HepG2 (cell line): ENCODE measurements around the gene CTRB2. TPM values are rescaled to one million over a fixed set of nuclear protein-coding genes. Genes with fewer than 3 reads are reported as not detected.
A peak's percentile ranks its signal among the peaks of the same experiment; 100 is the strongest.

ENCODE experiments used
- CBX1 ChIP-seq: IDR thresholded peaks from one replicate; pipeline ENCODE4 v1.6.1; 2016; ENCODE audit warnings: antibody characterized with exemption, low read depth
- GATAD2A ChIP-seq: IDR thresholded peaks from 2 replicates; pipeline ENCODE4 v1.6.1; 2016
- KLF13 ChIP-seq: sonication (generic); formaldehyde crosslinking; IDR thresholded peaks from 2 replicates; pipeline ENCODE4 v1.4.0; 2020; ENCODE audit warnings: mild to moderate bottlenecking, missing genetic modification reagents
- MED8 ChIP-seq: sonication (generic); formaldehyde crosslinking; IDR thresholded peaks from 2 replicates; pipeline ENCODE4 v1.8.1; 2023; ENCODE audit warnings: mild to moderate bottlenecking, missing genetic modification reagents; ENCODE audit not compliant: insufficient replicate concordance
- MIXL1 ChIP-seq: IDR thresholded peaks from 2 replicates; pipeline ENCODE4 v1.6.1; 2016
- NFYB ChIP-seq: sonication (generic); formaldehyde crosslinking; IDR thresholded peaks from 2 replicates; pipeline ENCODE4 v1.4.0; 2020; ENCODE audit warnings: missing genetic modification reagents
- NR2F6 ChIP-seq, 2 experiments: IDR thresholded peaks; 2 replicates each; pipeline ENCODE4 v1.6.1; 2016; ENCODE audit warnings: antibody characterized with exemption in 1 of 2, mild to moderate bottlenecking in 1 of 2
- PHF5A ChIP-seq: IDR thresholded peaks from one replicate; pipeline ENCODE4 v1.6.1; 2018; ENCODE audit warnings: low read depth, missing genetic modification reagents; ENCODE audit not compliant: unreplicated experiment
- RARA ChIP-seq: IDR thresholded peaks from 2 replicates; pipeline ENCODE4 v1.6.1; 2016; ENCODE audit warnings: missing genetic modification reagents, missing compliant biosample characterization
- RFX5 ChIP-seq: IDR thresholded peaks from 2 replicates; pipeline ENCODE4 v1.6.1; 2011; ENCODE audit warnings: low read depth, low read length, improper control_type of control experiment
- RORA ChIP-seq: sonication (generic); formaldehyde crosslinking; IDR thresholded peaks from 2 replicates; pipeline ENCODE4 v1.5.0; 2020; ENCODE audit warnings: mild to moderate bottlenecking, missing genetic modification reagents, moderate library complexity
- RXRB ChIP-seq: IDR thresholded peaks from 2 replicates; pipeline ENCODE4 v1.6.1; 2016; ENCODE audit warnings: borderline replicate concordance, missing genetic modification reagents, missing compliant biosample characterization
- SNAPC2 ChIP-seq: sonication (generic); formaldehyde crosslinking; IDR thresholded peaks from 2 replicates; pipeline ENCODE4 v1.8.1; 2022; ENCODE audit warnings: mild to moderate bottlenecking, missing genetic modification reagents
- TARDBP ChIP-seq: sonication (generic); formaldehyde crosslinking; IDR thresholded peaks from 2 replicates; pipeline ENCODE4 v1.8.0; 2022; ENCODE audit warnings: mild to moderate bottlenecking, missing genetic modification reagents
- THAP11 ChIP-seq: IDR thresholded peaks from 2 replicates; pipeline ENCODE4 v1.6.1; 2016; ENCODE audit warnings: missing biosample characterization, missing genetic modification reagents
- ZKSCAN5 ChIP-seq: sonication (generic); formaldehyde crosslinking; IDR thresholded peaks from 2 replicates; pipeline ENCODE4 v1.5.1; 2020; ENCODE audit warnings: mild to moderate bottlenecking, missing genetic modification reagents
- ZNF253 ChIP-seq: sonication (generic); formaldehyde crosslinking; IDR thresholded peaks from 2 replicates; pipeline ENCODE4 v1.8.0; 2022; ENCODE audit warnings: mild to moderate bottlenecking, missing genetic modification reagents, borderline replicate concordance
- ZNF263 ChIP-seq: sonication (generic); formaldehyde crosslinking; IDR thresholded peaks from 2 replicates; pipeline ENCODE4 v1.4.0; 2020; ENCODE audit warnings: missing genetic modification reagents
- ZNF552 ChIP-seq: sonication (generic); formaldehyde crosslinking; IDR thresholded peaks from 2 replicates; pipeline ENCODE4 v1.9.0; 2022; ENCODE audit warnings: missing genetic modification reagents, mild to moderate bottlenecking, borderline replicate concordance
- ZNF672 ChIP-seq: sonication (generic); formaldehyde crosslinking; IDR thresholded peaks from 2 replicates; pipeline ENCODE4 v1.8.1; 2022; ENCODE audit warnings: missing genetic modification reagents
- ZSCAN25 ChIP-seq: sonication (generic); formaldehyde crosslinking; IDR thresholded peaks from 2 replicates; pipeline ENCODE4 v1.8.0; 2022; ENCODE audit warnings: mild to moderate bottlenecking, missing genetic modification reagents
- polyA plus RNA-seq, 8 experiments: library from polyadenylated mRNA; depleted of rRNA in 3 of 8; stranded (reverse) in 7 of 8; unstranded in 1 of 8; fragments of >200 nt; fragmentation: Illumina TruSeq in 4 of 8; extraction: Trizol in 4 of 8; gene quantifications; 2 replicates each; pipeline versions ENCODE4 v1.2.1 to v1.2.3, GENCODE V29; 2011 to 2016; ENCODE audit warnings: low read depth in 4 of 8, missing spikeins in 1 of 8, mixed read lengths in 1 of 8; ENCODE audit not compliant: insufficient read depth in 1 of 8
- total RNA-seq, 5 experiments: library from RNA; depleted of rRNA; stranded (reverse); fragments of >200 nt; fragmentation: Illumina TruSeq; extraction: Trizol; gene quantifications; 2 replicates each; pipeline ENCODE4 v1.2.3, GENCODE V29; 2016; ENCODE audit warnings: low read depth in 1 of 5
- TF ChIP-seq, protein P1 (sequence below): sonication (generic); formaldehyde crosslinking; IDR thresholded peaks from 2 replicates; pipeline ENCODE4 v1.5.0; 2020; ENCODE audit warnings: missing genetic modification reagents
- TF ChIP-seq, protein P2 (sequence below): sonication (generic); formaldehyde crosslinking; IDR thresholded peaks from 2 replicates; pipeline ENCODE4 v1.5.0; 2020; ENCODE audit warnings: missing genetic modification reagents
- TF ChIP-seq, protein P3 (sequence below): sonication (generic); formaldehyde crosslinking; IDR thresholded peaks from 2 replicates; pipeline ENCODE4 v1.4.0; 2020; ENCODE audit warnings: mild to moderate bottlenecking, missing genetic modification reagents
- TF ChIP-seq, protein P4 (sequence below): sonication (generic); formaldehyde crosslinking; IDR thresholded peaks from 2 replicates; pipeline ENCODE4 v1.5.1; 2020; ENCODE audit warnings: mild to moderate bottlenecking, missing genetic modification reagents, moderate library complexity
- TF ChIP-seq, protein P5 (sequence below): sonication (generic); formaldehyde crosslinking; IDR thresholded peaks from 2 replicates; pipeline ENCODE4 v1.4.0; 2020; ENCODE audit warnings: missing genetic modification reagents

Gene CTRB2
- total and polyA plus RNA-seq, 2 of the 13 experiments (the other 11 are each of a cell fraction or from before 2014, with no cell fraction given): 0.13 TPM; not detected in 1

DNA sequence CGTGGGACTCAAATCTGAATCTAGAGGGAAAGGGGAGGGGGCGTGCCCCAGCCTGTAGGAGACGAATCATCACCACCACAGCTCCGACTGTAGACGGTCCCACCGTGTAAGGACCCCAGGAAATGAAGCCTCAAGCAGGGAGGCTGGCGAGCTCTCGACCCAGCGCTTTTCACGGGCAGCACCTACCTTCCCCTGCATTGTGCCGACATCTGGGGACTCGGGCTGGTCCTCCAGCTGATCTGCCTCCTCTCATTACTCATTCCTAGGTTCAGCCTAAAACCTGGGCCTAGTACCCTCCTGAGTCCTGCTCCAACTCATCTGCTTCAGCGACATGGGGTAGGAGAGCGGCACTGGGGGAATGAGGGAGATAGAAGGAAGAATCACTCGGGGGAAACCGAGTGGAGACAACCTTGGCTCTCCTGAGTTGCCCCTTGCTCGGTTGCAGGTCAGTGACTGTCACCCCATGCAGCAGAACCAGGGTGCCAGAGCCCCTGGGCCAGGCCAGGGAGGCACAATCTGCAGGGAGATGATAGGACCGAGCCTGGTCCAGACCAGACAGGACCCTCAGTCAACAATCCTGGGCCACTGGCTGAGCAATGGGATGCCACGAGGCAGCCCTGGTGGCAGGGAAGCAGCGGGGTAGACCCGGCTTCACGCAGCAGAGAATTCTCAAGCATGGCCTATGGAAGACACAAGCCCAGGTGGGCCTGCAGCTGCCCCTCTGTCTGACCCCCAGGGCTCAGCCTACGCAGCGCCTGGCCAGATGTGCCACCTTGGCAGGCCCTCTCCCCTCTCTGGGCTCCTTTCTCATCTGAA lies 45.3 kb upstream of the CTRB2 start (continued):
- TF ChIP-seq ZNF552 (CRISPR knock-in tag): no peak
- TF ChIP-seq CBX1: no peak
- TF ChIP-seq PHF5A (CRISPR knock-in tag): no peak
- TF ChIP-seq ZNF672 (CRISPR knock-in tag): 0 out of 2 replicates have a peak, but pooled peaks have one; percentile 51
- peak; percentile 13; the same call in 1 of the 2 replicates for TF ChIP-seq NFYB (CRISPR knock-in tag)
- TF ChIP-seq, protein P1, sequence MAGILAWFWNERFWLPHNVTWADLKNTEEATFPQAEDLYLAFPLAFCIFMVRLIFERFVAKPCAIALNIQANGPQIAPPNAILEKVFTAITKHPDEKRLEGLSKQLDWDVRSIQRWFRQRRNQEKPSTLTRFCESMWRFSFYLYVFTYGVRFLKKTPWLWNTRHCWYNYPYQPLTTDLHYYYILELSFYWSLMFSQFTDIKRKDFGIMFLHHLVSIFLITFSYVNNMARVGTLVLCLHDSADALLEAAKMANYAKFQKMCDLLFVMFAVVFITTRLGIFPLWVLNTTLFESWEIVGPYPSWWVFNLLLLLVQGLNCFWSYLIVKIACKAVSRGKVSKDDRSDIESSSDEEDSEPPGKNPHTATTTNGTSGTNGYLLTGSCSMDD: no peak
- TF ChIP-seq RORA (CRISPR knock-in tag): no peak
- TF ChIP-seq, protein P2, sequence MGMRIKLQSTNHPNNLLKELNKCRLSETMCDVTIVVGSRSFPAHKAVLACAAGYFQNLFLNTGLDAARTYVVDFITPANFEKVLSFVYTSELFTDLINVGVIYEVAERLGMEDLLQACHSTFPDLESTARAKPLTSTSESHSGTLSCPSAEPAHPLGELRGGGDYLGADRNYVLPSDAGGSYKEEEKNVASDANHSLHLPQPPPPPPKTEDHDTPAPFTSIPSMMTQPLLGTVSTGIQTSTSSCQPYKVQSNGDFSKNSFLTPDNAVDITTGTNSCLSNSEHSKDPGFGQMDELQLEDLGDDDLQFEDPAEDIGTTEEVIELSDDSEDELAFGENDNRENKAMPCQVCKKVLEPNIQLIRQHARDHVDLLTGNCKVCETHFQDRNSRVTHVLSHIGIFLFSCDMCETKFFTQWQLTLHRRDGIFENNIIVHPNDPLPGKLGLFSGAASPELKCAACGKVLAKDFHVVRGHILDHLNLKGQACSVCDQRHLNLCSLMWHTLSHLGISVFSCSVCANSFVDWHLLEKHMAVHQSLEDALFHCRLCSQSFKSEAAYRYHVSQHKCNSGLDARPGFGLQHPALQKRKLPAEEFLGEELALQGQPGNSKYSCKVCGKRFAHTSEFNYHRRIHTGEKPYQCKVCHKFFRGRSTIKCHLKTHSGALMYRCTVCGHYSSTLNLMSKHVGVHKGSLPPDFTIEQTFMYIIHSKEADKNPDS (CRISPR knock-in tag): no peak
- TF ChIP-seq MED8 (CRISPR knock-in tag): no peak
- 0 out of 2 replicates have a peak, but pooled peaks have one; percentile 39 for TF ChIP-seq GATAD2A (CRISPR knock-in tag)
- TF ChIP-seq ZNF253 (CRISPR knock-in tag): peak; percentile 76; the same call in 1 of the 2 replicates
- TF ChIP-seq TARDBP (CRISPR knock-in tag): 0 out of 2 replicates have a peak, but pooled peaks have one; percentile 47
- TF ChIP-seq RARA: no peak
- no peak for TF ChIP-seq ZKSCAN5 (CRISPR knock-in tag)
- no peak for TF ChIP-seq NR2F6 (IDR thresholded peaks at IDR 0.05)
- no peak for TF ChIP-seq NR2F6 (CRISPR knock-in tag; IDR thresholded peaks at IDR 0.05)
- TF ChIP-seq, protein P3, sequence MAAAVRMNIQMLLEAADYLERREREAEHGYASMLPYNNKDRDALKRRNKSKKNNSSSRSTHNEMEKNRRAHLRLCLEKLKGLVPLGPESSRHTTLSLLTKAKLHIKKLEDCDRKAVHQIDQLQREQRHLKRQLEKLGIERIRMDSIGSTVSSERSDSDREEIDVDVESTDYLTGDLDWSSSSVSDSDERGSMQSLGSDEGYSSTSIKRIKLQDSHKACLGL (CRISPR knock-in tag): peak; percentile 46; the same call in 1 of the 2 replicates
- TF ChIP-seq SNAPC2: no peak
- TF ChIP-seq ZNF263 (CRISPR knock-in tag): no peak
- 0 out of 2 replicates have a peak, but pooled peaks have one; percentile 55 for TF ChIP-seq ZSCAN25 (CRISPR knock-in tag)
- TF ChIP-seq MIXL1 (CRISPR knock-in tag): no peak
- TF ChIP-seq, protein P4, sequence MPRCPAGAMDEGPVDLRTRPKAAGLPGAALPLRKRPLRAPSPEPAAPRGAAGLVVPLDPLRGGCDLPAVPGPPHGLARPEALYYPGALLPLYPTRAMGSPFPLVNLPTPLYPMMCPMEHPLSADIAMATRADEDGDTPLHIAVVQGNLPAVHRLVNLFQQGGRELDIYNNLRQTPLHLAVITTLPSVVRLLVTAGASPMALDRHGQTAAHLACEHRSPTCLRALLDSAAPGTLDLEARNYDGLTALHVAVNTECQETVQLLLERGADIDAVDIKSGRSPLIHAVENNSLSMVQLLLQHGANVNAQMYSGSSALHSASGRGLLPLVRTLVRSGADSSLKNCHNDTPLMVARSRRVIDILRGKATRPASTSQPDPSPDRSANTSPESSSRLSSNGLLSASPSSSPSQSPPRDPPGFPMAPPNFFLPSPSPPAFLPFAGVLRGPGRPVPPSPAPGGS (CRISPR knock-in tag): 0 out of 2 replicates have a peak, but pooled peaks have one; percentile 57
- TF ChIP-seq, protein P5, sequence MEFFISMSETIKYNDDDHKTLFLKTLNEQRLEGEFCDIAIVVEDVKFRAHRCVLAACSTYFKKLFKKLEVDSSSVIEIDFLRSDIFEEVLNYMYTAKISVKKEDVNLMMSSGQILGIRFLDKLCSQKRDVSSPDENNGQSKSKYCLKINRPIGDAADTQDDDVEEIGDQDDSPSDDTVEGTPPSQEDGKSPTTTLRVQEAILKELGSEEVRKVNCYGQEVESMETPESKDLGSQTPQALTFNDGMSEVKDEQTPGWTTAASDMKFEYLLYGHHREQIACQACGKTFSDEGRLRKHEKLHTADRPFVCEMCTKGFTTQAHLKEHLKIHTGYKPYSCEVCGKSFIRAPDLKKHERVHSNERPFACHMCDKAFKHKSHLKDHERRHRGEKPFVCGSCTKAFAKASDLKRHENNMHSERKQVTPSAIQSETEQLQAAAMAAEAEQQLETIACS (CRISPR knock-in tag): no peak
- no peak for TF ChIP-seq KLF13 (CRISPR knock-in tag)
- no peak for TF ChIP-seq RFX5
- no peak for TF ChIP-seq RXRB (CRISPR knock-in tag)
- no peak for TF ChIP-seq THAP11 (CRISPR knock-in tag)
